MG63 (cell line): ENCODE results near the gene OR1J4. TPM values are rescaled to one million over a fixed set of nuclear protein-coding genes. Genes with fewer than 3 reads are reported as not detected.
A peak's percentile ranks its signal among the peaks of the same experiment; 100 is the strongest.
"Not testable (repeated sequence)": the region's sequence is repeated elsewhere in the genome, so short reads cannot be mapped to it uniquely, and the experiment has no call there.

Experiments used
- DNase-seq: peaks from one replicate; pipeline ENCODE4 v3.0.0-alpha.2; 2020
- H3K27me3 ChIP-seq: fragments of 250-450 bp; sonication (Bioruptor Pico); 2 replicates; pipeline ENCODE4 v1.5.1; 2020; ENCODE audit warnings: mild to moderate bottlenecking, moderate library complexity
- H3K36me3 ChIP-seq: fragments of 250-450 bp; sonication (Bioruptor Pico); 2 replicates; pipeline ENCODE4 v1.5.1; 2020; ENCODE audit warnings: mild to moderate bottlenecking, moderate library complexity
- H3K4me3 ChIP-seq: fragments of 250-450 bp; sonication (Bioruptor Pico); 2 replicates; pipeline ENCODE4 v1.5.1; 2020; ENCODE audit warnings: mild to moderate bottlenecking, moderate library complexity
- H3K9me3 ChIP-seq: fragments of 250-450 bp; sonication (Bioruptor Pico); 2 replicates; pipeline ENCODE4 v1.5.1; 2020; ENCODE audit warnings: mild to moderate bottlenecking, moderate library complexity
- total RNA-seq: library from RNA; depleted of rRNA; stranded (reverse); fragments of >200 nt; shearing (Covaris generic); gene quantifications from 2 replicates; pipeline ENCODE4 v1.2.3, GENCODE V29; 2014; ENCODE audit warnings: low replicate concordance; rRNA removed

Gene OR1J4
- total RNA-seq = not detected in 2 replicates

- Histone ChIP-seq H3K4me3 (no peak within 1 kb of the TSS), H3K9me3 (no peaks in the 10 kb centered on the region), H3K27me3 (peaks cover 2% of the 10 kb centered on the region), H3K36me3 (no peaks in the 10 kb centered on the region)
- no peak for DNase-seq
Observed at GRCh38 chr9:122518841-122519240, at the start of gene OR1J4. OR1J4 (plus strand) TSS chr9:122519141; CDS start chr9:122519141, 0 bp downstream.

- Histone ChIP-seq H3K9me3 (no peaks in the 10 kb centered on the region), H3K27me3 (peaks cover 14% of the 10 kb centered on the region; the same call in 1 of the 2 replicates), H3K36me3 (no peaks in the 10 kb centered on the region), H3K4me3 (no peak overlapping the region)
- no peak for DNase-seq
Observed at GRCh38 chr9:122474561-122474960, 44.4 kb upstream of the OR1J4 start.

- peaks cover 20% of the 10 kb centered on the region for H3K27me3 ChIP-seq
- no peaks in the 10 kb centered on the region for H3K9me3 ChIP-seq
- no peak overlapping the region for H3K4me3 ChIP-seq
- no peak for DNase-seq
- no peaks in the 10 kb centered on the region for H3K36me3 ChIP-seq
Observed at GRCh38 chr9:122475717-122476116, 43.2 kb upstream of the OR1J4 start.

- no peaks in the 10 kb centered on the region for H3K9me3 ChIP-seq
- DNase-seq = no peak
- H3K27me3 ChIP-seq = peaks cover 24% of the 10 kb centered on the region
- H3K4me3 ChIP-seq = no peak overlapping the region
- H3K36me3 ChIP-seq = no peaks in the 10 kb centered on the region
Observed at GRCh38 chr9:122477346-122477745, 41.6 kb upstream of the OR1J4 start.

GRCh38 chr9:122477826-122478225, 41.1 kb upstream of the OR1J4 start, which contains the start of gene OR1J1:
OR1J1 (minus strand) TSS chr9:122477926; CDS start chr9:122477926, 0 bp downstream.
- Histone ChIP-seq H3K36me3 (no peaks in the 10 kb centered on the region), H3K9me3 (no peaks in the 10 kb centered on the region), H3K27me3 (peaks cover 24% of the 10 kb centered on the region), H3K4me3 (no peak within 1 kb of the TSS)
- DNase-seq = no peak

- DNase-seq = no peak
- Histone ChIP-seq H3K9me3 (no peaks in the 10 kb centered on the region), H3K4me3 (no peak overlapping the region), H3K27me3 (peaks cover 26% of the 10 kb centered on the region), H3K36me3 (no peaks in the 10 kb centered on the region)
Observed at GRCh38 chr9:122479062-122479461, 39.9 kb upstream of the OR1J4 start.

GRCh38 chr9:122498883-122499288, 20.1 kb upstream of the OR1J4 start:
- peaks cover 26% of the 10 kb centered on the region for H3K27me3 ChIP-seq
- H3K9me3 ChIP-seq = peaks cover 6% of the 10 kb centered on the region; the same call in 1 of the 2 replicates
- DNase-seq = peak; percentile 30
- no peaks in the 10 kb centered on the region for H3K36me3 ChIP-seq
- no peak overlapping the region for H3K4me3 ChIP-seq

- DNase-seq = no peak
- no peaks in the 10 kb centered on the region for H3K9me3 ChIP-seq
- no peaks in the 10 kb centered on the region for H3K36me3 ChIP-seq
- no peak overlapping the region for H3K4me3 ChIP-seq
- H3K27me3 ChIP-seq = peaks cover 3% of the 10 kb centered on the region
Observed at GRCh38 chr9:122506964-122507363, 12.0 kb upstream of the OR1J4 start.

GRCh38 chr9:122510502-122510901, 8.4 kb upstream of the OR1J4 start, which contains the start of gene OR1J2:
OR1J2 (plus strand) TSS chr9:122510802; CDS start chr9:122510802, 0 bp downstream.
- Histone ChIP-seq H3K27me3 (peaks cover 6% of the 10 kb centered on the region; the same call in 1 of the 2 replicates), H3K9me3 (no peaks in the 10 kb centered on the region), H3K36me3 (no peaks in the 10 kb centered on the region), H3K4me3 (no peak within 1 kb of the TSS)
- DNase-seq = no peak

GRCh38 chr9:122518226-122518625, 715 bp upstream of the OR1J4 start:
- H3K27me3 ChIP-seq = peaks cover 2% of the 10 kb centered on the region
- H3K9me3 ChIP-seq = no peaks in the 10 kb centered on the region
- H3K4me3 ChIP-seq = no peak overlapping the region
- H3K36me3 ChIP-seq = no peaks in the 10 kb centered on the region
- no peak for DNase-seq

- Histone ChIP-seq H3K36me3 (no peaks in the 10 kb centered on the region), H3K9me3 (no peaks in the 10 kb centered on the region), H3K27me3 (peaks cover 2% of the 10 kb centered on the region), H3K4me3 (no peak overlapping the region)
- no peak for DNase-seq
Observed at GRCh38 chr9:122519376-122519775, 435 bp downstream of the OR1J4 start.

- peaks cover 15% of the 10 kb centered on the region for H3K27me3 ChIP-seq
- H3K4me3 ChIP-seq = no peak overlapping the region
- no peak for DNase-seq
- no peaks in the 10 kb centered on the region for H3K9me3 ChIP-seq
- no peaks in the 10 kb centered on the region for H3K36me3 ChIP-seq
Observed at GRCh38 chr9:122526602-122527001, 7.7 kb downstream of the OR1J4 start.

GRCh38 chr9:122527193-122527592, 8.3 kb downstream of the OR1J4 start, which contains the start of gene OR1N1:
OR1N1 (minus strand) TSS chr9:122527293; CDS start chr9:122527293, 0 bp downstream.
- no peaks in the 10 kb centered on the region for H3K36me3 ChIP-seq
- H3K27me3 ChIP-seq = peaks cover 15% of the 10 kb centered on the region
- no peak for DNase-seq
- H3K4me3 ChIP-seq = no peak within 1 kb of the TSS
- H3K9me3 ChIP-seq = no peaks in the 10 kb centered on the region

- H3K27me3 ChIP-seq, H3K9me3 ChIP-seq, H3K36me3 ChIP-seq, DNase-seq, H3K4me3 ChIP-seq: not testable (repeated sequence)
Observed at GRCh38 chr9:122531157-122531556, 12.2 kb downstream of the OR1J4 start.

GRCh38 chr9:122536134-122536533, 17.2 kb downstream of the OR1J4 start:
- no peak for DNase-seq
- no peak overlapping the region for H3K4me3 ChIP-seq

GRCh38 chr9:122537066-122537465, 18.1 kb downstream of the OR1J4 start:
- H3K9me3 ChIP-seq, DNase-seq, H3K36me3 ChIP-seq, H3K27me3 ChIP-seq, H3K4me3 ChIP-seq: not testable (repeated sequence)

More at GRCh38 chr9:122536134-122536533, 17.2 kb downstream of the OR1J4 start:
- H3K27me3 ChIP-seq = no peaks in the 10 kb centered on the region
- no peaks in the 10 kb centered on the region for H3K9me3 ChIP-seq
- no peaks in the 10 kb centered on the region for H3K36me3 ChIP-seq

GRCh38 chr9:122538757-122539156, 19.8 kb downstream of the OR1J4 start:
- no peaks in the 10 kb centered on the region for H3K36me3 ChIP-seq
- no peak overlapping the region for H3K4me3 ChIP-seq

GRCh38 chr9:122546196-122546595, 27.3 kb downstream of the OR1J4 start:
- 0 out of 2 replicates have a peak, but pooled peaks cover 2% of the 10 kb centered on the region for H3K9me3 ChIP-seq

More at GRCh38 chr9:122538757-122539156, 19.8 kb downstream of the OR1J4 start:
- Histone ChIP-seq H3K27me3 (peaks cover 3% of the 10 kb centered on the region), H3K9me3 (no peaks in the 10 kb centered on the region)
- DNase-seq = no peak

More at GRCh38 chr9:122546196-122546595, 27.3 kb downstream of the OR1J4 start:
- Histone ChIP-seq H3K27me3 (peaks cover 11% of the 10 kb centered on the region), H3K36me3 (no peaks in the 10 kb centered on the region), H3K4me3 (no peak overlapping the region)
- no peak for DNase-seq
